B cell (primary cell): ENCODE measurements around the gene GBE1.

Source experiments
- CTCF ChIP-seq: fragments of 200-600 bp; IDR thresholded peaks from one replicate; pipeline ENCODE4 v1.8.0; 2022; ENCODE audit warnings: antibody characterized with exemption, mild to moderate bottlenecking
- EZH2 ChIP-seq: IDR thresholded peaks from 2 replicates; pipeline ENCODE4 v1.6.1; 2012; ENCODE audit warnings: borderline replicate concordance, low read depth, mild to moderate bottlenecking, moderate library complexity, low read length; ENCODE audit not compliant: insufficient read depth, poor library complexity, severe bottlenecking

- TF ChIP-seq CTCF (no peak), EZH2 (no peak)
These were observed 48.4 kb downstream of the GBE1 start for GRCh38 chr3:81713031-81713430.
